ENCODE results near the gene HNRNPAB. TPM values are rescaled to one million over a fixed set of nuclear protein-coding genes. Genes with fewer than 3 reads are reported as not detected.

Gene HNRNPAB
- total and polyA plus RNA-seq, 2 donors (not counting 3 experiments of a cell fraction or from before 2014, with no cell fraction given), result 207 to 309 TPM

DNA sequence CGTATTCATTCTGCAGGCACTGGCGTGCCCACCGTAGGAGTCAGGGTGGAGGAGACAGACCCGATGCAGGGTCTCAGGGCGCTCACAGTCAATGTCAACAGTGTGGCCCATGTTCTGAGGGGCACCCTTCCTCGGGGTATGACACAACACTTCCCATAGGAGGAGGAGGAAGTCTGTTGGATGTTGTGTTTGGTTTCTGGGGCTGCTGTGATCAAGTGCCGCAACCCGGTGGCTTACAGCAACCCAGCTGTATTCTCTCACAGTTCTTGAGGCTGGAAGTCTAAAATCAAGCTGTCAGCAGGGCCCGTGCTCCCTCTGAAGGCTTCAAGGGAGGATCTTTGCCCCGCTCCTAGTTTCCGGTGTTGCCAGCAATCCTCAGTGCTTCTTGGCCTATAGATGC, 5.6 kb upstream of the HNRNPAB start:
- no peaks in the 10 kb centered on the region for H3K9me1 ChIP-seq (replicated peaks; ENCODE audit: control insufficient read depth, extremely low read depth, insufficient read depth, low read length)
- H3K9me3 ChIP-seq (replicated peaks; ENCODE audit: control insufficient read depth, insufficient read depth, low read length), result no peaks in the 10 kb centered on the region
- dilution Hi-C loops (cut with MboI; ENCODE audit: extremely low pct_ligation_motif_present, low sequenced_read_pairs), result no loop called here
- H3K4me3 ChIP-seq (replicated peaks in 1 of 3; ENCODE audit: insufficient read depth in 1 of 3, low read depth in 1 of 3, low read length in 3 of 3), result no peak overlapping the region
- H3K4me2 ChIP-seq (ENCODE audit: insufficient read depth, low read length), result no peak overlapping the region
- peaks cover under 1% of the 10 kb centered on the region for H3K4me1 ChIP-seq (ENCODE audit: control insufficient read depth, extremely low read depth, insufficient read depth, low read length)
- intact Hi-C loops (cut with micrococcal nuclease), result no loop called here
- H3K36me3 ChIP-seq (ENCODE audit: control insufficient read depth in 2 of 2, extremely low read depth in 1 of 2, insufficient read depth in 2 of 2, low read length in 2 of 2), result no peaks in the 10 kb centered on the region
- BruUV-seq (replicated peaks), result no TSS peak
- ChIA-PET POLR2A (no interaction called here), CTCF (interaction anchor here (0.7 to 1.0 kb wide), 2 partner anchors 123 to 130 kb away, joined by 3 to 5 read pairs; no protein-coding TSS in a partner anchor)
- no peak overlapping the region for H3K9ac ChIP-seq (replicated peaks; ENCODE audit: extremely low read depth, insufficient read depth, low read length)
- peaks cover under 1% of the 10 kb centered on the region for H3K79me2 ChIP-seq (ENCODE audit: control insufficient read depth, insufficient read depth, low read length)
- H2AFZ ChIP-seq (ENCODE audit: low read depth, low read length), result no peak overlapping the region
- H4K20me1 ChIP-seq (replicated peaks; ENCODE audit: control insufficient read depth, extremely low read depth, insufficient read depth, low read length), result no peaks in the 10 kb centered on the region
- no peak for FAIRE-seq
- peaks cover 3 to 9% of the 10 kb centered on the region in 2 experiments for H3K27me3 ChIP-seq (ENCODE audit: control insufficient read depth in 2 of 2, insufficient read depth in 2 of 2, low read length in 2 of 2)
- H3K27ac ChIP-seq (ENCODE audit: insufficient read depth, low read depth, low read length), result no peak overlapping the region
- DNase-seq (ENCODE audit: low read depth, low spot score), result no peak
- TF ChIP-seq JUN (IDR thresholded peaks at IDR 0.05; ENCODE audit: borderline replicate concordance, insufficient read depth, insufficient read length, low read depth) (no peak), POLR2A (IDR thresholded peaks at IDR 0.05; ENCODE audit: low read depth, low read length) (no peak), EZH2 (IDR thresholded peaks at IDR 0.05; ENCODE audit: borderline replicate concordance, low read depth, low read length, severe bottlenecking) (no peak)

DNA sequence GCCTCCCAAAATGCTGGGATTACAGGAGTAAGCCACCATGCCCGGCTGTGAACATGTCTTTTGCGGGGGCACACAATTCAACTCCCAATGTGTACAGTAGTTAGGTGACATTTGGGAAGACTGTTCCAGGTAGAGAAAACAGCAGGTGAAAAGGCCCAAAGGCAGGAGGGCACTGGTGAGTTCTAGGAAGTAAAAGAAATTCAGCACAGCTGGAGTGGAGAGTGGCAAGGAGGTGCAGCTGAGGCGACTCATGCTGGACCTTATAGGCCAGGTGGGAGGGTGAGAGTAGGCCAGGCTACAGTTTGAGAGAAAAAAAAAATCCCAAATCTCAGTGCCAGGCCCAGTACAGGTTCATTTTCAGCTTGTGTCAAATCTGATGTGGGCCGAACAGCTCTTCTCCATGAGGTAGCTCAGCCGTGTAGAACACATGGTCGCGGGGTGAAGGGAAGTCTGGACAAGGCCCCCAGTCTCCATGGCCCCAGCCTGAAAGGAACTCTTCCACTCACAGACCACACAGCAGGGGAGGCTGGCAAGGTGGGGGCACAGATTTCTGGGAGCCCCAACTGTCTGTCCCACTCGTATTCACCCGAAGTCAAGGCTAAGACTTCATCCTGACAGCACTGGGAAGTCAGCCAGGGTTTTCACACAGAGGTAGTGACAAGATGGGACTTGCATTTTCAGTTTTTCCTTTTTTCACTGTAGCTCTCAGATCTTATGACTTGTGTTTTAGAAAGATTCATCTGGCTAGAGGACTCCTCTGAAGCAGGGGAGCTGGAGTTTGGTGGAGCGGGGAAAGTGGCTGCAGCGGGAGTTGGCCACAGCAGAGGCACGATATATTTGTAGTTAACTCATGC, 4.5 kb upstream of the HNRNPAB start:
- no peak overlapping the region for H2AFZ ChIP-seq (ENCODE audit: low read depth, low read length)
- no peak overlapping the region for H3K9ac ChIP-seq (replicated peaks; ENCODE audit: extremely low read depth, insufficient read depth, low read length)
- H3K4me1 ChIP-seq (ENCODE audit: control insufficient read depth, extremely low read depth, insufficient read depth, low read length), result peaks cover 4% of the 10 kb centered on the region
- no peak overlapping the region for H3K4me2 ChIP-seq (ENCODE audit: insufficient read depth, low read length)
- peaks cover 0 to under 1% of the 10 kb centered on the region in 2 experiments for H3K27me3 ChIP-seq (ENCODE audit: control insufficient read depth in 2 of 2, insufficient read depth in 2 of 2, low read length in 2 of 2)
- H3K79me2 ChIP-seq (ENCODE audit: control insufficient read depth, insufficient read depth, low read length), result peaks cover 7% of the 10 kb centered on the region
- no peaks in the 10 kb centered on the region for H3K36me3 ChIP-seq (ENCODE audit: control insufficient read depth in 2 of 2, extremely low read depth in 1 of 2, insufficient read depth in 2 of 2, low read length in 2 of 2)
- dilution Hi-C loops (cut with MboI; ENCODE audit: extremely low pct_ligation_motif_present, low sequenced_read_pairs), result no loop called here
- no peaks in the 10 kb centered on the region for H4K20me1 ChIP-seq (replicated peaks; ENCODE audit: control insufficient read depth, extremely low read depth, insufficient read depth, low read length)
- DNase-seq (ENCODE audit: low read depth, low spot score) (no peak), FAIRE-seq (no peak)
- H3K9me3 ChIP-seq (replicated peaks; ENCODE audit: control insufficient read depth, insufficient read depth, low read length), result no peaks in the 10 kb centered on the region
- ChIA-PET POLR2A (no interaction called here), CTCF (no interaction called here)
- intact Hi-C loops (cut with micrococcal nuclease), result no loop called here
- BruUV-seq (replicated peaks), result no TSS peak
- H3K4me3 ChIP-seq (replicated peaks in 1 of 3; ENCODE audit: insufficient read depth in 1 of 3, low read depth in 1 of 3, low read length in 3 of 3), result no peak overlapping the region
- H3K27ac ChIP-seq (ENCODE audit: insufficient read depth, low read depth, low read length), result no peak overlapping the region
- no peak for TF ChIP-seq EZH2 (IDR thresholded peaks at IDR 0.05; ENCODE audit: borderline replicate concordance, low read depth, low read length, severe bottlenecking)
- no peak for TF ChIP-seq GATA2 (IDR thresholded peaks at IDR 0.05; ENCODE audit: insufficient read depth, insufficient read length, low read depth, low read length)
- TF ChIP-seq, protein P1, sequence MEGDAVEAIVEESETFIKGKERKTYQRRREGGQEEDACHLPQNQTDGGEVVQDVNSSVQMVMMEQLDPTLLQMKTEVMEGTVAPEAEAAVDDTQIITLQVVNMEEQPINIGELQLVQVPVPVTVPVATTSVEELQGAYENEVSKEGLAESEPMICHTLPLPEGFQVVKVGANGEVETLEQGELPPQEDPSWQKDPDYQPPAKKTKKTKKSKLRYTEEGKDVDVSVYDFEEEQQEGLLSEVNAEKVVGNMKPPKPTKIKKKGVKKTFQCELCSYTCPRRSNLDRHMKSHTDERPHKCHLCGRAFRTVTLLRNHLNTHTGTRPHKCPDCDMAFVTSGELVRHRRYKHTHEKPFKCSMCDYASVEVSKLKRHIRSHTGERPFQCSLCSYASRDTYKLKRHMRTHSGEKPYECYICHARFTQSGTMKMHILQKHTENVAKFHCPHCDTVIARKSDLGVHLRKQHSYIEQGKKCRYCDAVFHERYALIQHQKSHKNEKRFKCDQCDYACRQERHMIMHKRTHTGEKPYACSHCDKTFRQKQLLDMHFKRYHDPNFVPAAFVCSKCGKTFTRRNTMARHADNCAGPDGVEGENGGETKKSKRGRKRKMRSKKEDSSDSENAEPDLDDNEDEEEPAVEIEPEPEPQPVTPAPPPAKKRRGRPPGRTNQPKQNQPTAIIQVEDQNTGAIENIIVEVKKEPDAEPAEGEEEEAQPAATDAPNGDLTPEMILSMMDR (IDR thresholded peaks at IDR 0.05; ENCODE audit: extremely low read depth in 1 of 2, insufficient read depth in 1 of 2, low read depth in 1 of 2, low read length in 2 of 2), result no peak
- no peak for TF ChIP-seq MYC (IDR thresholded peaks at IDR 0.05; ENCODE audit: low read depth, low read length)
- TF ChIP-seq POLR2AphosphoS5 (IDR thresholded peaks at IDR 0.05; ENCODE audit: insufficient read depth, low read depth, low read length), result no peak
- no peak for TF ChIP-seq POLR2A (IDR thresholded peaks at IDR 0.05; ENCODE audit: low read depth, low read length)
- TF ChIP-seq, protein P2, sequence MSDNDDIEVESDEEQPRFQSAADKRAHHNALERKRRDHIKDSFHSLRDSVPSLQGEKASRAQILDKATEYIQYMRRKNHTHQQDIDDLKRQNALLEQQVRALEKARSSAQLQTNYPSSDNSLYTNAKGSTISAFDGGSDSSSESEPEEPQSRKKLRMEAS (IDR thresholded peaks at IDR 0.05; ENCODE audit: insufficient read depth, insufficient read length), result no peak
- TF ChIP-seq JUN (IDR thresholded peaks at IDR 0.05; ENCODE audit: borderline replicate concordance, insufficient read depth, insufficient read length, low read depth), result no peak
- H3K9me1 ChIP-seq (replicated peaks; ENCODE audit: control insufficient read depth, extremely low read depth, insufficient read depth, low read length), result no peaks in the 10 kb centered on the region
